Hematopoietic multipotent progenitor cell treated with erythropoietin and hydrocortisone succinate and interleukin-3 and kit ligand, for 8 days (in vitro differentiated cells): ENCODE measurements around the gene IARS1.

ENCODE experiments used
- DNase-seq: peaks from one replicate; pipeline ENCODE4 v3.0.0-alpha.2; 2015

IARS1 gene

DNA sequence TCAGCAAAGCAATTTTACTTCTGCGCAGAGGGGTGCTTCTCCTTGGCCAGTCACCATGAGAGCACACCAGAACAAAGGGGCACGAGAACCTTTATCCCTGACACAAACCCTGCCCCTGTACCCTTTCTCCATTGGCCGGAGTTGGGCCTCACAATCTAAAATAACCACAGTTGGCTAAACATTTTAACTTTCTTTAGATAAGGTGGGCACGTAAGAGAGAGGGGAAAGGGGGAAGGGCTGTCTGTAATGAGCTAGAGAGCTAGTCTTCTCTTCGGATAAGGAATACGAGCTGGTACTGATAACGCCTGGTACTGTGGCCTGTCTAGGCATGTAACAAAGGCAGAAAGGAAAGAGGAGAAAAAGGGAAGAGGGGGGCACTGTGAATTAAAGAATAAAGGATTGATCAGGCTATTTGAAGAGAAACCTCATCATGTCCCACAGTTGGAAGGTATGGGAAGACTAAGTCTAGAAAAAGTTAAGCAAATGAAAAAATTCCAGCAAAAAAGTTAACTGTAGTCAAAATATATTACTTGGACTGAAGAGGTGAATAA is 1.8 kb upstream of the IARS1 start:
- DNase-seq = peak; percentile 98

DNA sequence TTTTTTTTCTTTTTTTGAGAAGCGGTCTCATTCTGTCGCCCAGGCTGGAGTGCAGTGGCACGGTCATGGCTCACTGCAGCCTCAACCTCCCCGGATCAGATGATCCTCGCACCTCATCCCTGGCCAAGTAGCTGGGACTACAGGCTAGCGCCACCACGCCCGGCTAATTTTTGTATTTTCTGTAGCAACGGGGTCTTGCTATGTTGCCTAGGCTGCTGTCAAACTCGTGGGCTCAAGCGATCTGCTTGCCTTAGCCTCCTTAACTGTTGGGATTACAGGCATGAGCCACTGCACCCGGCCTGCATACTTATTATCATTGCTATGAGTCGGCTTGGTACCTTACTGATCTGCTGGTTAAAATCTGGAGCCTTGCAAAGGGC is 790 bp upstream of the IARS1 start:
- peak; percentile 62 for DNase-seq

DNA sequence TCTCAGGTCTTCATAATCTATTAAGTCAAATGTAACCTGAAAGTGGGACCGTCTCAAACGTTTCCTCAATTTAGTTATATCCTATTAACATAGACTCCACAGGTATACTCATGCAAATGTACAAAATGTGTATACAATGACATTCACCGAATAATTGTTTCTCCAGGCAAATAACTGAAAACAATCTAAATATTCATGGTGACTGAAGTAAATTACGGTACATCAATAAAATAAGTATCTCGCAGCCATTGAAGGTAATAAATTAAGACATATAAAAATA is 482 bp downstream of the IARS1 start:
- DNase-seq = peak; percentile 31

DNA sequence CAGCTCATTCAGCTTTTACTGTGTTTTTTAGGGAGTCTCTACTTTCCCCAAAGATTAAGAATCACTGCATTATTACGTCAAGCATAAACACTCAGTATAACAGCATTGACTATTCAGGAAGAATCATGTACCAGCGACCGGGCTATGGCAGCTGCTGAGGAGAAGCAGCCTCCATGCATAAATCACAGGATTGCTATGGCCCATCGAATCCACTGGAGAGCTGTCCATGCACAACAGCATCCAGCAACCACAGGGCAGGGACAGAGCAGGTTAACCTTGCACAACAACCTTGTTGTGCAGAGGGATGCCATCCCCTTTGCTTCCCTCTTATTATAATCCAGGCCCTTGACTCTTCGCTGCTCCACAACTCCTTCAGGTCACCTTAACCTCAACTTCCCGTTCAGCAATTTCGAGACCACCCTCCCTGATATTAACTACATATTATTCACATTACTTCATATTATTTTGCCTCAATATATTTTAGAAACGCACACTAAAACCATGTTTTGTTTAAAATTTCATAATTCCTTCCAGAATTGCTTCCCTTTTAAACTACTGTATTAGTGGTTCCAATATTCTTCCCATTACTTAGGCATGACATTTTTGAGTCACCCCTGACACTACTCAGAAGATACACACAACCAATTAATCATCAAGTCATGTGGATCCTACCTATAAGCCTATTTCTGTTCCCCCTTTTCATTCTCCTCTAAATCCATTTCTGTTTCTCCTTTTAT is 991 bp downstream of the IARS1 start:
- no peak for DNase-seq

DNA sequence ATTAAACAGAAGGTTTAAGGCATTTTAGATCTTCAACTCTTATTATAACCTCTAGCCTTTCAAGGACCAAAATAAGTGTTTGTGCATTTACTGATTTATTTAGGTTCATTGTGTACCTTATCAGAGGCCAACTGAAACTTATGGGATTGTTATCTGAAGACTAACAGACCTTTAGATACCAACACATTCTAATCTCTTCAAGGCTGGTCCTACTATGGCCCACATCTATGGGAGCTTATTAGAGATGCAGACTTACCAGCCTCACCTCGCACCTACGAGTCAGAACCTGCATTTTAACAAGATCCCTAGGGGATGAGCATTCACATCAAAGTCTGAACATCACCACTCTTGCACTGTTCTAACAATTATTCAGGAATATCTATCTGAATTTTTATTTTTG is 1.9 kb downstream of the IARS1 start:
- peak; percentile 20 for DNase-seq

GRCh38 chr9:92290785-92291429 is 2.6 kb downstream of the IARS1 start:
- DNase-seq = no peak

DNA sequence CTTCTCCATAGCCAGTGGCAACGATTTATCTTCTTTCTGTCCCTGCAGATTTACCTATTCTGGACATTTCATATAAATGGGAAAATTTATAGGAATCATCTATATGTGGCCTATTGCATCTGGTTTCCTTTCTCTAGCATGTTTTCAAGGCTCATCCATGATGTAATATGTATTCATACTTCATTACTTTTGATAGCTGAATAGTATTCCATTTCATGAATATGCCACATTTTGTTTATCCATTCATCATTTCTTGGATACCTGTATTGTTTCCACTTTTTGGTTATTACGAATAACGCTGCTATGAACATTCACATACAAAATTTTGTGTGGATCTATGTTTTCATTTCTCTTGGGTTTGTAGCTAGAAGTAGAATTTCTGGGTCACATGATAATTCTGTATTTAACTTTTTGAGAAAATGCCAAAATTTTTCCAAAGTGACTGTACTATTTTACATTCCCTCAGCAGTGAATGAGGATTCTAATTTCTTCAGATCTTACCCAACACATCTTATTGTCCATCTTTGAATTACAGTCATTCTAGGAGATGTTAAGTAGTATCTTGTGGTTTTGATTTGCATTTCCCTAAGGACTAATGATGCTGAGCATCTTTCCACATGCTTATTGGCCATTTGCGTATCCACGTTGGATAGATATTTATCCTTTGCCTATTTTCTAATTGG is 3.6 kb downstream of the IARS1 start:
- DNase-seq = no peak

- DNase-seq = no peak
These were observed 14.2 kb downstream of the IARS1 start for GRCh38 chr9:92279302-92279701.

DNA sequence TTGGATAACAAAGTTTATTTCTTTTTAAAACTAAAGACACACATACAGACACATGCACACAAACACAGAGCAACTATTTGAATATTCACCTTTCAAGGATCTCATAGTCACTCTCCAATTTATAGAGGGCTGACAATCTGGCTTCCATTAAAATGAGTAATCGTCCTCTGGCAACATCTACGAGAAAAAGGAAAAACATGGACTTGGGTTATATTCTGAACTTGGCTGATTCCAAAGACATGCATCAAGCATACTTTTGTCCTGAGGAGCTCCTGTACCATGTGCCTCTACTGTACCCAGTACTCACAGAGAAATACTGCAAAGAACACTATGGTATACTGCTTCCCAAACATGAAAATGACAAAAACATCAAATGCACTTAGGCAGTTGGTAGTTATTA is 15.4 kb downstream of the IARS1 start:
- DNase-seq = no peak

DNA sequence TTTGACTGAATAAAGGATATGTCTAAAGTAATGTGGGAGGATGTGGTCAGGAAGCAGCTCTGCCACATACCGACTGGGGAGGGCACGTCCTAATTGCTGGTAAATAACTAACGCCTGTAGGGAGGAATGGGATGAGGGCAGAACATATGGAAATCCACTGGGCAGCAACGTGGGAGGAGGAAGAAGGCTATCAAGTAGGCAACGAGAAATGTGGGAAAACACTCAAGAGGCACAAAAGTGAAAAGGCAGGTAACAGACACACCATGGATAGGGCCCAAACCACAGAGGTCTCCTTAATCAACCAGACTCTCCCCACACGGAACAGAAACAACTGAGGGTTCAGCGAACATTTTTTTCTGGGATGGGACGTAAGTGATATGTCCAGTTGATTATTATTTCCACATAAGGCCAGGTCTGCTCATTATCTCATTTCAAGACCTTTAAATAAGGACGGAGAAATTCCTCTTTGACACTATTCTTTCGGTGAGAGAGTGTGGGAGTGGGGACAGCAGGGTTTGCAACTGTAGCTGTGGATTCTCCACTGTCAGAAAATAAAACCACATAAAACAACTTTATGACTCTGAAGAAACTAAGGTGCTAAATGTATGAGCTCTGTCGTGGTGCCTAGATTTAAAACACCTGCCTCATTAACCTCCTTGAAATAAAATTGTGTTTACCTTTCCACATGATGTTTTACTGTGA is 17.0 kb downstream of the IARS1 start:
- DNase-seq = no peak

GRCh38 chr9:92275541-92275940 is 18.0 kb downstream of the IARS1 start:
- no peak for DNase-seq

DNA sequence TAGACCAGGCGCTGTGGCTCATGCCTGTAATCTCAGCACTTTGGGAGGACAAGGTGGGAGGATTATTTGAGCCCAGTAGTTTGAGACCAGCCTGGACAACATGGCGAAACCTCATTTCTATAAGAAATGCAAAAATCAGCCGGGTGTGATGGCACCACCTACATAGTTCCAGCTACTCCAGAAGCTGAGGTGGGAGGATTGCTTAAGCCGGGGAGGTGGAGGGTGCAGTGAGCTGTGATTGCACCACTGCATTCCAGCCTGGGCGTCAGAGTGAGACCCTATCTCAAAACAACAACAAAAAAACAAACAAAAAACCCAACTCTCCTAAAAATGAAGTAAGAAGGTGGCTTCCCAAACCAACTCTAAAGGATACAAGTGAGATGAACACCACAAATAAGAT is 23.0 kb downstream of the IARS1 start:
- no peak for DNase-seq

GRCh38 chr9:92266486-92266885 is 27.0 kb downstream of the IARS1 start:
- no peak for DNase-seq

- DNase-seq = no peak
These were observed 28.3 kb downstream of the IARS1 start for GRCh38 chr9:92265154-92265553.

DNA sequence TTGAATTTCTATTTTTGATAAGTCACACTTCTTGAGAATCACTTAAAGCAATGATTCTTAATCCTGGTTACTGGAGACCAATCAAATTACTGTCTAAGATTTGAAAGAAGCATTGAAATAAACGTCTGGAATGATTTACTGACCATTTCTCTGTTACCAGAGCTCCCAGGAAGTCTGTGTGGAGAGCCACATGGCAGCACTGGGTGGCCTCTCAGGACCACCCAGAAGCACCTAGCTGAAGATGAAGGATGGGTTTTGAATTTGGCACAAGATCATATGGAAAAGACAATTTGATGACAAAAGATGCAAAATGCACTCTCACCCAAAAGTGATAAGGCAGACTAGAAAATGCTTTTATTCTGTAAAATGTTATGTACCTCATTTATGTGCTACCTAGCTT is 30.4 kb downstream of the IARS1 start:
- no peak for DNase-seq

DNA sequence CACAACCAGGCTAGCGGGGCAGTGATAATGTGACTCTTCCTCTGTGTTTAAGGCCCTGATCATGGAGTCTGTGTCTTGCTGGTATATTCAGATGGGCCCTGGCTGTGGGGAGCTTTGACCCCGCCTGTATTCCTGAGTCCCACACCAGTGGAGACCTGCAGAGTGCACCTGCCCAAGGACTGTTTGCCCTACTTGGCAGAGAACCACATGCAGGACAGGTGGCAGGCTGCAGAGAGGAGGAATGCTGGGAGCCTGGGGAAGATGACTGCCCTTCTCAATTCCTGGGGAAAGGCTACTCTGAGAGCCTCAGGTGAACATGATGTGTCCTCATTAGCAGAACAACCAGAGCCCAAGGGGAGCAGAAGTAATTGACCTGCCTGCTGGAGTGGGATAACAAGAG is 36.2 kb downstream of the IARS1 start:
- DNase-seq = no peak

DNA sequence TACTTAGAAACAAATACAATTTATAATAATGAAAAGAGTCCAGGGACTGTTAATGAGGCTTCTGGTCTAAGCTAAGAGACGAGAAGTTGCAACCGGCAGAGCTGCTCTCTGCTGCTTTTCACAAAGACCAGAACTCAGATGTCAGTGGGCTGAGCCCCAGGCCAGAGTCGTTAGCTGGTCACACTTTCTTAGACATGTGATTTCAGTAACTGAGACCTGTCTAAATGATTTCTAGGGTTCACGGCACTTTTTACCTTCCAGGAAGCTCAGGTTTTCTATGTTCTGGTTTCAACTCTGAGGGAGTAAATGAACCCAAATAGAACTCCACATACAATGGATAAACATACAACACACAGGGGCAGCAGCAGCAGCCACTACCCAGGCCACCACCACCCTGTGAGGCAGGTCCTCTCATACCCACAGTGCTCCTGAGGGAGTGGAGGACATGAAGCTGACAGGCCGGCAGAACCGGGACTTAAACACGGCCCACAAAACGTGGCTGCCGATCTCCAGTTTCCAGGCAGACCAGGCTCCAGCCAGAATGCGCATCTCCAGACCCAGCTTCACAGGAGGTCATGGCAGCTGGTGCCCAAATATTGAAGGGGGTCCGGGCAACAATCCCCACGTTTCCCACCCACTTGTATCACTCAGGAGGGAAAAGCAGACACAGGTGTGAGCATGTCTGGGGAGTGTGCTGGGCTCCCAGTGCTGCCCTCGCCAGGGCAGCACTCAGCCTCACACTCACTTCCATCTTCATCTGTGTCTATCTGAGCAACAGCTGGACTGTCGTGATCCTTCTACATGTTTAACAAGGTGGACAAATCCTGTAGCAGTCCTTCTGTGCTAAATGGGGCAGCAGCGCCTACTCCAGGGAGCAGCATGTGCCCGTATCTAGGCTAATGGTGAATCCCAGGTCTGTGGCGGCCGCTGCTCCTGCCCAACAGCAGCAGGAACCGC is 38.8 kb downstream of the IARS1 start:
- no peak for DNase-seq

- DNase-seq = no peak
These were observed 39.8 kb downstream of the IARS1 start for GRCh38 chr9:92253656-92254055.

DNA sequence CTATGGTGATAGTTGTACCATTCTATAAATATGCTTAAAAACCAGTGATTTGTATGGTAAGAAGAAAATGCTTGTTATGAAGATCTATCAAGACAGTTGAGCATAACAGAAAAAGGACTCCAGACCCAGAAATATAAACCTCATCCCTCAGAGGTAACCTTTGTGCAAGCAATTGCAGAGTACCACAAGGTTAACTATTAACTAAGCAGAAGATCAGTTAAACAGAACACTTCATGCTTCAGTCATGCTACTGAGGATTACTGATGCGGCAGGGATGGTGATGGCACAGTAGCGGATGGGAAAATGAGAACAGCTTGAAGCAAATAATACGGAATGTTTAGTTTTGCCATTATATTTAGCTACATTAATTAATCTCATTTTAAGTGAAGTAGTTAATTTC is 45.5 kb downstream of the IARS1 start:
- no peak for DNase-seq

DNA sequence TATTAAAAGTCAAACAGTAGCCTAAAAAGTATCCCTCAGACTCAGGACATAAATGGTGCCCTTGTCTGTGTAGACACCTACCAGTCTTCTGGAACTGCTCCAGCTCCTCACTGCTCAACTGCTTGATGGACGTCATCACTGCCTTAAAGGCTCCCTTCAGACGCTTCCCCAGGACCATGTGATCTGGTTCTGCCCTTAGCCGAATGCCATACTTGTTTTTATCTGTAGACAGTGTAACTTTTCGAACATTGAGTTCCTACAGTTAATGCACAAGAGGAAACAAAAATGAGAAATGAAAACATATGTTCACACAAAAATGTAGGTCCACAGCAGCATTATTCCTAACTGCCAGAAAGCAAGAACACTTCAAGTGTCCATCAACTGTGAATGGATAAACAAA is 46.2 kb downstream of the IARS1 start:
- DNase-seq = no peak

DNA sequence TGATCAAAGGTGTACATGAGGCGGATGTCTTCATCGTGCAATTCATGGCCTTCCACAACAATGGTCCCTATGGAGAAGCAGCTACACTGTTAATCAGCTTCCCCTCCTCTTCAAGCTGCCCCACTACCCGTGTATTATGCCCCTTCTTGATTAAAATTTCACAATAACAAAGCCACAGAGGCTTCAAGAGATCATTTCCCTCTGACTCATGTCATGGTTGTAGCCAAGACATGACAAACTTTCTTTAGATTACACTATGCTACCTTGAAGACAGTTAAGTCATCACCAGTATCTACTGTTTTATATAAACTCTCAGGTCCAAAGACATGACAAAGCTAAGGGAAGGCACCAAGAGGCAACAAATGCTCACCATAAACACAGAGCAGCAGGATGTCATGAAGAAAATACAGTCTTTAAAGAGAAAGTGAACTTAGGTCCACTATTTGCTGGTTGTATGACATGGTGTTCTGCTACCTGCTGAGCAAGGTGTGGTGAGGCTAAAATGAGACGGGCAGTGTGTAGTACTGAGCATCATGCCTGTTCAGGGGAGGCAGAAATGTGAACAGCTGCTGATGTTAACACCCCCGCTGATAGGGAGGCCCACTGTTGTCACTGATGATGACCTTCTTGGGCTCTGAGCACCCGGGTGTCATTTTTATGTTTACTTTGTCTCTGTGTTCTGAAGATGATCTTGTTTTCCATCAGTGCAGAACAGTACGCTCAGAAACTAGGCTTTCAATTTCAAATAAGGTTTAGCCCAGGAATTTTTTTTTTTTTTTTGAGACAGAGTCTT is 48.3 kb downstream of the IARS1 start:
- DNase-seq = no peak
